ENCODE data around the gene IGF2.

DNA sequence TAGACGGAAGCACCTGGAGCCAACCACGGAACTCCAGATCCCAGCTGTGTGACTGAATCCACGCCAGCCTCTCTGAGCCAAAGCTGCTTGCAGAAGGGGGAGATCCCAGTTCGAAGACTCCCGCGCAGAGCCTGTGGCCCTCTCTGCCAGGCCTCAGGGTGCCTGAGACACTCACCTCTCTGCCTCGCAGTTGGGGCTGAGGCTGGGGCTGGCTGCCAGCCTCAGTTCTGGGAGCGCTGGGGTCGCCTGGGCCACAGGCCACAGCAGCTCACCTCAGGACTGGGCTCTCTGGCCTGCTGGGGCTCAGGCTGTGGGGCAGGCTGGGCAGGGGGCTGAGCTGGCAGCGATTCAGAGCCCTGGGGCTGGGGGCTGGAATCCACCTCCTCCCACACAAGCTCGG is 8.2 kb upstream of the IGF2 start:
- TF ChIP-seq EZH2 (IDR thresholded peaks at IDR 0.05) = no peak
- no peak for TF ChIP-seq POLR2AphosphoS5 (IDR thresholded peaks at IDR 0.05; ENCODE audit: borderline replicate concordance, low read depth, low read length)

All from SK-N-MC (cell line).